Activated T-helper 2 cell treated with anti-CD3 and anti-CD28 coated beads, Interferon-gamma antibody, Interleukin-2, Interleukin-4, amounts not matched to agents 10 μg/mL and 5 μg/mL and 100 μg/mL, durations not matched to agents 14 hours and 24 hours and 36 hours (primary cell): ENCODE data around the gene LCN1. TPM values are rescaled to one million over a fixed set of nuclear protein-coding genes. Genes with fewer than 3 reads are reported as not detected.
"Not testable (repeated sequence)": the region's sequence is repeated elsewhere in the genome, so short reads cannot be mapped to it uniquely, and the experiment has no call there.

Experiments
- DNase-seq: peaks from one replicate; pipeline ENCODE4 v3.0.0; 2021; ENCODE audit warnings: low spot score
- H3K27ac Mint-ChIP-seq: one replicate; pipeline ENCODE4 v1.8.0; 2021; ENCODE audit warnings: mixed read lengths
- H3K27me3 Mint-ChIP-seq: one replicate; pipeline ENCODE4 v1.8.0; 2021; ENCODE audit warnings: low read depth, mixed read lengths
- H3K36me3 Mint-ChIP-seq: one replicate; pipeline ENCODE4 v1.8.0; 2021; ENCODE audit warnings: low read depth, mixed read lengths
- H3K4me1 Mint-ChIP-seq: one replicate; pipeline ENCODE4 v1.8.0; 2021; ENCODE audit warnings: low read depth, mixed read lengths
- H3K4me3 Mint-ChIP-seq: one replicate; pipeline ENCODE4 v1.8.0; 2021; ENCODE audit warnings: low read depth, mild to moderate bottlenecking, moderate library complexity, mixed read lengths
- H3K9me3 Mint-ChIP-seq: one replicate; pipeline ENCODE4 v1.8.0; 2021; ENCODE audit warnings: mixed read lengths
- intact Hi-C: fragments of 100-400 bp; cut with micrococcal nuclease; formaldehyde crosslinking; loops from one replicate; pipeline ENCODE4 v1.15.1; 2023
- total RNA-seq: library from RNA; stranded (reverse); gene quantifications from 2 replicates; pipeline ENCODE4 v1.2.3, GENCODE V29; 2022

Gene LCN1
- total RNA-seq, 1 donor from 2014 or later: not detected

GRCh38 chr9:135504262-135505243 lies 16.7 kb upstream of the LCN1 start:
- DNase-seq: peak; percentile 29
- intact Hi-C loops: no loop called here
- H3K4me3 Mint-ChIP-seq: peak overlapping the region; percentile 13
- H3K27me3 Mint-ChIP-seq: no peaks in the 10 kb centered on the region
- H3K27ac Mint-ChIP-seq: no peak overlapping the region
- peaks cover 12% of the 10 kb centered on the region for H3K4me1 Mint-ChIP-seq
- peaks cover 9% of the 10 kb centered on the region for H3K9me3 Mint-ChIP-seq
- peaks cover 38% of the 10 kb centered on the region for H3K36me3 Mint-ChIP-seq

- intact Hi-C loops: no loop called here
- peaks cover 11% of the 10 kb centered on the region for H3K9me3 Mint-ChIP-seq
Observed at GRCh38 chr9:135505406-135506187, 15.6 kb upstream of the LCN1 start.

GRCh38 chr9:135506327-135507103 lies 14.7 kb upstream of the LCN1 start:
- intact Hi-C loops: no loop called here
- DNase-seq: no peak
- no peaks in the 10 kb centered on the region for H3K27me3 Mint-ChIP-seq
- H3K9me3 Mint-ChIP-seq: peaks cover 11% of the 10 kb centered on the region
- H3K27ac Mint-ChIP-seq: no peak overlapping the region
- peaks cover 18% of the 10 kb centered on the region for H3K4me1 Mint-ChIP-seq
- H3K4me3 Mint-ChIP-seq: no peak overlapping the region
- H3K36me3 Mint-ChIP-seq: peaks cover 37% of the 10 kb centered on the region

More at GRCh38 chr9:135505406-135506187, 15.6 kb upstream of the LCN1 start:
- H3K4me1 Mint-ChIP-seq: peaks cover 11% of the 10 kb centered on the region
- peaks cover 38% of the 10 kb centered on the region for H3K36me3 Mint-ChIP-seq
- no peak for DNase-seq
- H3K27me3 Mint-ChIP-seq: no peaks in the 10 kb centered on the region
- H3K27ac Mint-ChIP-seq: no peak overlapping the region
- H3K4me3 Mint-ChIP-seq: no peak overlapping the region

GRCh38 chr9:135507104-135508035 lies 13.9 kb upstream of the LCN1 start:
- peaks cover 28% of the 10 kb centered on the region for H3K36me3 Mint-ChIP-seq
- no peak for DNase-seq

GRCh38 chr9:135508211-135508820 lies 12.9 kb upstream of the LCN1 start:
- no peaks in the 10 kb centered on the region for H3K27me3 Mint-ChIP-seq
- H3K4me3 Mint-ChIP-seq: no peak overlapping the region
- intact Hi-C loops: no loop called here

More at GRCh38 chr9:135507104-135508035, 13.9 kb upstream of the LCN1 start:
- Mint-ChIP-seq H3K4me3 (no peak overlapping the region), H3K27me3 (no peaks in the 10 kb centered on the region), H3K9me3 (peaks cover 11% of the 10 kb centered on the region), H3K4me1 (peaks cover 19% of the 10 kb centered on the region), H3K27ac (no peak overlapping the region)
- intact Hi-C loops: no loop called here

GRCh38 chr9:135509458-135509857 lies 11.8 kb upstream of the LCN1 start:
- H3K36me3 Mint-ChIP-seq: peaks cover 8% of the 10 kb centered on the region
- H3K27me3 Mint-ChIP-seq: no peaks in the 10 kb centered on the region
- no peak for DNase-seq
- no peak overlapping the region for H3K27ac Mint-ChIP-seq
- peaks cover 15% of the 10 kb centered on the region for H3K4me1 Mint-ChIP-seq
- intact Hi-C loops: no loop called here
- H3K9me3 Mint-ChIP-seq: peaks cover 11% of the 10 kb centered on the region
- no peak overlapping the region for H3K4me3 Mint-ChIP-seq

More at GRCh38 chr9:135508211-135508820, 12.9 kb upstream of the LCN1 start:
- peaks cover 19% of the 10 kb centered on the region for H3K36me3 Mint-ChIP-seq
- H3K27ac Mint-ChIP-seq: no peak overlapping the region
- H3K9me3 Mint-ChIP-seq: peaks cover 11% of the 10 kb centered on the region
- H3K4me1 Mint-ChIP-seq: peaks cover 15% of the 10 kb centered on the region
- DNase-seq: no peak

- Mint-ChIP-seq H3K4me1 (peaks cover 16% of the 10 kb centered on the region), H3K27ac (no peak overlapping the region), H3K36me3 (no peaks in the 10 kb centered on the region), H3K27me3 (no peaks in the 10 kb centered on the region), H3K9me3 (peaks cover 11% of the 10 kb centered on the region), H3K4me3 (no peak overlapping the region)
- no peak for DNase-seq
- intact Hi-C loops: no loop called here
Observed at GRCh38 chr9:135512241-135512603, 9.0 kb upstream of the LCN1 start.

- no peaks in the 10 kb centered on the region for H3K36me3 Mint-ChIP-seq
- no peak overlapping the region for H3K4me3 Mint-ChIP-seq
Observed at GRCh38 chr9:135512904-135513303, 8.3 kb upstream of the LCN1 start.

GRCh38 chr9:135513351-135513846 lies 7.8 kb upstream of the LCN1 start:
- peaks cover 16% of the 10 kb centered on the region for H3K4me1 Mint-ChIP-seq
- no peak overlapping the region for H3K27ac Mint-ChIP-seq
- peaks cover 11% of the 10 kb centered on the region for H3K9me3 Mint-ChIP-seq
- no peak overlapping the region for H3K4me3 Mint-ChIP-seq
- H3K36me3 Mint-ChIP-seq: no peaks in the 10 kb centered on the region
- H3K27me3 Mint-ChIP-seq: peaks cover 5% of the 10 kb centered on the region
- intact Hi-C loops: no loop called here
- no peak for DNase-seq

More at GRCh38 chr9:135512904-135513303, 8.3 kb upstream of the LCN1 start:
- H3K27ac Mint-ChIP-seq: no peak overlapping the region
- H3K9me3 Mint-ChIP-seq: peaks cover 11% of the 10 kb centered on the region
- no peak for DNase-seq
- H3K4me1 Mint-ChIP-seq: peaks cover 16% of the 10 kb centered on the region
- intact Hi-C loops: no loop called here
- H3K27me3 Mint-ChIP-seq: peaks cover 2% of the 10 kb centered on the region

- H3K4me3 Mint-ChIP-seq, H3K27ac Mint-ChIP-seq, H3K27me3 Mint-ChIP-seq, H3K9me3 Mint-ChIP-seq, H3K36me3 Mint-ChIP-seq, DNase-seq, intact Hi-C loops: not testable (repeated sequence)
- H3K4me1 Mint-ChIP-seq: peaks cover 16% of the 10 kb centered on the region
Observed at GRCh38 chr9:135513906-135514305, 7.3 kb upstream of the LCN1 start.

- H3K9me3 Mint-ChIP-seq: peaks cover 2% of the 10 kb centered on the region
- H3K27ac Mint-ChIP-seq: no peak overlapping the region
- H3K4me3 Mint-ChIP-seq: no peak overlapping the region
- H3K36me3 Mint-ChIP-seq: no peaks in the 10 kb centered on the region
- H3K4me1 Mint-ChIP-seq: peaks cover 16% of the 10 kb centered on the region
- no peak for DNase-seq
- H3K27me3 Mint-ChIP-seq: peaks cover 10% of the 10 kb centered on the region
- intact Hi-C loops: no loop called here
Observed at GRCh38 chr9:135514342-135515082, 6.7 kb upstream of the LCN1 start.
